Measurements from ENCODE around the gene NTMT1. TPM values are rescaled to one million over a fixed set of nuclear protein-coding genes. Genes with fewer than 3 reads are reported as not detected.
A peak's percentile ranks its signal among the peaks of the same experiment; 100 is the strongest.

Gene NTMT1
- total and polyA plus RNA-seq, 9 of the 15 experiments (the other 6 are each of a cell fraction or from before 2014, with no cell fraction given) = 42.1 to 116 (median 74.7) TPM

DNA sequence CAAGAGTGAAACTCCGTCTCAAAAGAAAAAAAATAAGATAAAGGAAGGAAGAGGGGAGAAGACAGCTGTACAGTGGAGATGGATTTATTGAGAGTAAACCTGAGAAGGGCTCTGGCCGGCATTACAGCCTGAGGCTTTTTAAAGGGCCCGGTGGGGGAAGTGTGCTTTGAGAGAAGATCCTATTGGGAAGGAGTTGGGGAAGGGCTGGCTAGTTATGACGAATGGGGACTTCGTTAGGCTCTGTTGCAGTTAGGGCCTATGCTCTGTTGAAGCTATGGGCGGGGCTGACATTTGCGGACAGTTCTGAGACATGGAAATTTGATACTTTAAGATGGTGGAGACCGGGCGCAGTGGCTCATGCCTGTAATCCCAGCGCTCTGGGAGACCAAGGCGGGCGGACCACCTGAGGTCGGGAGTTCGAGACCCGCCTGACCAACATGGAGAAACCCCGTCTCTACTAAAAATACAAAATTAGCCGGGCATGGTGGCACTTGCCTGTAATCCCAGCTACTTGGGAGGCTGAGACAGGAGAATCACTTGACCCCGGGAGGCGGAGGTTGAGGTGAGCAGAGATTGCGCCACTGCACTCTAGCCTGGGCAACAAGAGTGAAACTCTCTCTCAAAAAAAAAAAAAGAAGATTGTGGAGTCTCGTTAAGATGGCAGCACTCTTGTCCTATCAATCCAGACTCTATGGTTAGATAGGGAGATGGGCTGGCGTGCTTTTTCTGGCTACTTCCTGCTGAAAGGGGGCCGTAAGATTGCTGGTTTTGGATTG, 38.3 kb upstream of the NTMT1 start (continued):
- TF ChIP-seq NCOA4 (IDR thresholded peaks at IDR 0.05; ENCODE audit: partially characterized antibody) = no peak
- TF ChIP-seq NR3C1 (CRISPR knock-in tag; IDR thresholded peaks at IDR 0.05) = no peak
- TF ChIP-seq FOXP1 (CRISPR knock-in tag; IDR thresholded peaks at IDR 0.05) = 0 out of 2 replicates have a peak, but pooled peaks have one; percentile 15
- TF ChIP-seq ZMIZ1 (IDR thresholded peaks at IDR 0.05; ENCODE audit: low read depth in 2 of 2, low read length in 2 of 2) = no peak
- peak; percentile 67; the same call in 1 of the 2 replicates for TF ChIP-seq ILK (tag; IDR thresholded peaks at IDR 0.05; ENCODE audit: borderline replicate concordance, low read depth)
- no peak for TF ChIP-seq NR2C2 (CRISPR knock-in tag; IDR thresholded peaks at IDR 0.05)
- TF ChIP-seq NR2C2 (tag; IDR thresholded peaks at IDR 0.05) = peak; percentile 73
- no peak for TF ChIP-seq NR4A1 (CRISPR knock-in tag; IDR thresholded peaks at IDR 0.05)
- TF ChIP-seq NR4A1 (tag; IDR thresholded peaks at IDR 0.05) = peak; percentile 97
- TF ChIP-seq STAG1 (CRISPR knock-in tag; IDR thresholded peaks at IDR 0.05; ENCODE audit: borderline replicate concordance) = no peak
- TF ChIP-seq TCF15 (CRISPR knock-in tag; IDR thresholded peaks at IDR 0.05) = peak; percentile 75; the same call in 1 of the 2 replicates
- TF ChIP-seq TFAM (CRISPR knock-in tag; conservative IDR thresholded peaks at IDR 0.05) = no peak
- no peak for TF ChIP-seq PBX2 (CRISPR knock-in tag; IDR thresholded peaks at IDR 0.05; ENCODE audit: low read depth)
- peak; percentile 90 for TF ChIP-seq PBX2 (tag; conservative IDR thresholded peaks at IDR 0.05; ENCODE audit: low read depth)
- no peak for TF ChIP-seq HMG20A (CRISPR knock-in tag; conservative IDR thresholded peaks at IDR 0.05)
- 0 out of 4 replicates have a peak, but pooled peaks of 1 of the 2 experiments have one; percentile 33 for TF ChIP-seq UBTF (IDR thresholded peaks at IDR 0.05; ENCODE audit: borderline replicate concordance in 1 of 2, low read depth in 2 of 2, low read length in 2 of 2)
- peak; percentile 67 for TF ChIP-seq SUPT5H (IDR thresholded peaks at IDR 0.05)
- peak; percentile 22; the same call in 1 of the 2 replicates for TF ChIP-seq PHF8 (IDR thresholded peaks at IDR 0.05; ENCODE audit: borderline replicate concordance, low read length)
- TF ChIP-seq ARNT (IDR thresholded peaks at IDR 0.05) = peak; percentile 6 to 71; a peak in 2 of 4 replicates

Measured in K562 (cell line).